Measurements from ENCODE around the gene CDK1.

CDK1 gene

GRCh38 chr10:60842694-60843093, 64.4 kb downstream of the CDK1 start:
- Histone ChIP-seq H3K9ac (ENCODE audit: low read length in 5 of 5) (no peak overlapping the region), H3K27ac (ENCODE audit: low read depth, low read length) (no peak overlapping the region), H3K4me3 (ENCODE audit: low read depth in 1 of 5, low read length in 5 of 5) (no peak overlapping the region), H3K27me3 (ENCODE audit: control insufficient read depth in 5 of 5, insufficient read depth in 4 of 5, low read length in 5 of 5) (no peaks in the 10 kb centered on the region), H3K9me3 (ENCODE audit: control insufficient read depth in 5 of 5, low read length in 5 of 5) (no peaks in the 10 kb centered on the region), H3K36me3 (ENCODE audit: control insufficient read depth in 5 of 5, insufficient read depth in 5 of 5, low read length in 5 of 5) (no peaks in the 10 kb centered on the region), H3K4me1 (ENCODE audit: control insufficient read depth in 5 of 5, insufficient read depth in 5 of 5, low read length in 5 of 5) (peaks cover 0 to 7% (median 0%) of the 10 kb centered on the region in 5 donors)
